Measurements from ENCODE around the gene ITPRIP.
A peak's percentile ranks its signal among the peaks of the same experiment; 100 is the strongest.

The ITPRIP gene

DNA sequence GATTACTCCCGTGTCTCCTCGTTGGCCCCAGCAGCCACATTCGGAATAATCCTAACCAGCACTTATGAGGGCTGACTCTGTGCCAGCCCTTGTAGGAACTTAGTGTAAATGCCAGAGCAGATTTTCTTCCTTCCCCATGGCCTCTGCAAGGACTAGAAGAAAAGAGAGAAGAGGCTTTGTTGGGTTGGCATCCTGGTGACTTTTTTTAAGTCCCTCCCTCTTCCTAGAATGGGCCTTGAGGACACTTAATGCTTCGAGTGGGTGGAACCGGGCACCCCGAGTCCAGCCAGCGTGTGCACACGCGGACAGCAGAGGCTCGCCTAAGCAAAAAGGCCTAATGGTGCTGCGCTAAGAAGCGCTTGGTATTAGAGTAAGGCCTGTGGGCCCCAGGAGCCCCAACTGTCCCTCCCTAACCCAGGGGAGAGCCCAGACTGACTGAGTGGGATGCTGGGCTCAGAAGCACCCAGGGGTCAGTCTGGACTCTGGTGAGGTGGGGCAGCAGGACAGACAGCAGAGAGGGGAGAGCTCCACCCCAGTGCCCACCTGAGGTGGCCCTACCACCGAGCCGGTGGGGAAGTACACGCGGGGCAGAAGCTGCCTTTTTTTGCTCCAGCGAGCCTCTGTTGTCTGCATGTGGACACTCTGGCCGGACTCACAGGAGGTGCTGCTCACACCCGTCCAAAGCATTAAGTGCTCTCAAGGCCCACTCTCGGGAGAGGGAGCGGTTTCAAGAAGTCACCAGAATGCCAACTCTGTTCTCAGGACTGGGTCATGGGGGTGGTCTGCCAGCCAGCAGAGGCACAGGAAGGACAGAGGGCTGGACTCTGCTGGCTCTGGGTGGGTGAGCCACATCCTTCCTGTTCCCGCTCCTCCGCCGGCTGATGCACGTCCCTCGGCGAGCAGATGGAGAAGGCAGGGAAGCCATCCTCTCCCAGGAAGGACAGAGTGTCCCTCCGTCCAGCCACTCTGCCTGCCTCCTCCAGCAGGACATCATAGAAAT, 12.5 kb downstream of the ITPRIP start:
- DNase-seq (ENCODE audit: low read depth) = no peak

DNA sequence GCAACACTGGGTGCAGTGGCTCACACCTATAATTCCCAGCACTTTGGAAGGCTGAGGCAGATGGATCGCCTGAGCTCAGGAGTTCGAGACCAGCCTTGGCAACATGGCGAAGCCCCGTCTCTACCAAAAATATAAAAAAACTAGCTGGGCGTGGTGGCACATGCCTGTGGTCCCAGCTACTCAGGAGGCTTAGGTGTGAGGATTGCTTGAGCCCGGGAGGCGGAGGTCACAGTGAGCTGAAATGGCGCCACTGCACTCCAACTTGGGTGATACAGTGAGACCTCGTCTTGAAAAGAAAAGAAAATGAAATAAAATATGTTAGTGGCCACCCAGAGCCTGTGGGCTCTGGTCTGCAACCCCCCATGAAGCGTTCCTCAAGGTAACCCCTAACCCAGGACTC, 13.3 kb downstream of the ITPRIP start:
- no peak for DNase-seq (ENCODE audit: low read depth)

DNA sequence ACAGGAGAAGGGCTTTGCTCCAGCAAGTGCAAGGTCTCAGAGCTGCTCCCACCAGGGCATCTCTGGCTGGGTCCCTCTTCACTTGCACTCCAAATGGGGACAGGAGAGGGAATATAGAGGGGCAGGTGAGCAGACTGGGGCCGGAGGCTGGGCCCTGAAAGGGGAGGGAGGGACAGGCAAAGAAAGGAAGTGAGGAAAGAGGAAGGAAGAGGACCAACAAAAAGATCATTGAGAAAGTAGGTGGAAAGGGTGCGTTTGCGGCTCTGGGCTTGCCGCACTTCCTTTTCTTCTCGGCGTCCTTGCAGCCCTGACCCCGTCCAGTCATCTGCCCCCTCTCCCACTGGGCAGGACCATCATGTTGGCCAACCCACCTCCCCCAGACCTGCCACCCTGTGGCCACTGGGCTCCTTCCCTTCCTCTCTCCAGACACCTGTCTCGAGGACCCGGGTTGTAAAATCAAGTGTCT, 14.0 kb downstream of the ITPRIP start:
- no peak for DNase-seq (ENCODE audit: low read depth)

DNA sequence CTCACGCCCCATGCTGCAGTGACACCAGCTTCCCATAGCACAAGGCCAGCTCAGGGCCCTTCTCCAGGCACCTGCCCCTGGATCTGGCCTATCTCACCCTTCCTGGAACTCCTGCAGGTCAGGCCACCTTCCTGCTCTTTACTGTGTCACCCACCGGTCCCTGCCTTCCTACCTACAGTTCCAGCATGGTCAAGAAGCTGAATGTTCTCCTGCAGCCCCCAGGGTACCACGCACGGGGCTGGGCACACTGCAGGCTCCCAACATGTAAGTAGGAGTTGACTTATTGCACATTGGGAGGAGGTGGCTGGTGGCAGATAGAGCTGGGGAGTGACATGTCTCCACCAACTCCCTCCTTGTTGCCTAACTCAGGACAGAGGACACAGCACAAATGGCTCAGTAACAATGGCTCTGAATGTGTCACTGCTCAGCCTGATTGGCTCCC, 14.5 kb downstream of the ITPRIP start:
- no peak for DNase-seq (ENCODE audit: low read depth)

DNA sequence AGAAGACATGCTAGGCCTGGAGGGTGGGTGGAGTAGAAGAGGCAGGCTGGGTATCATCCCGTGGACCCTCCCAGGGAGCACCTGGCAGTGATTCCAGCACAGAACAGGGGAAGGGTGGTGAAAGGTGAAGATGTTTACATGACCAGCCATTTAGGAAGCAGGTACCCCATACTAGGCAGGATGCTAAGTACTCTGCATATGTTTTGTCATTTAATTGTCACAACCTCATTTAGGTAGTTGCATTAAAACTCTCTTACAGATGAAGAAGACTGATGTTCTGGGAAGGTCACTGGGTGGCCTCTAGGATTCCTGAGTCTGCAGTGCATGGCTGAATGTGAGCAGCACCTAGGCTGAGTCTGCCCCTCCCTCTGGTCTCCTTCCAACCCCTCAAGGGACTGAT, 15.2 kb downstream of the ITPRIP start:
- DNase-seq (ENCODE audit: low read depth) = no peak

DNA sequence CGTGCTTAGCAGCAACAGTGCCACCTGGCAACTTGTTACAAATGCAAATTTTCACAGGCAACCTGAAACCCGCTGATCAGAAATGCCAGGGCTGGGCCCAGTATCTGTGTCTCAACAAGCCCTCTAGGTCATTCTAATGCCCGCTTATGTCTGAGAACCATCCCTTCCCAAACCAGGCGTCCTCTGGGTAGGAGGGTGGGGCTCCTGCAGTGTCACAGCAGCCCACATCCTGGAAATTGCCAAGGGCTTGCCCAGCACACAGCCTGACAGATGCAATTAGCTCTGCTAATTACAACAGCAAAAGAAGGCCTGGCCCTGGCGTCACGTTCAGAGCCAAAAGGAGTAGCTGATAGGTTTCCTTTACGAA, 15.9 kb downstream of the ITPRIP start:
- no peak for DNase-seq (ENCODE audit: low read depth)

DNA sequence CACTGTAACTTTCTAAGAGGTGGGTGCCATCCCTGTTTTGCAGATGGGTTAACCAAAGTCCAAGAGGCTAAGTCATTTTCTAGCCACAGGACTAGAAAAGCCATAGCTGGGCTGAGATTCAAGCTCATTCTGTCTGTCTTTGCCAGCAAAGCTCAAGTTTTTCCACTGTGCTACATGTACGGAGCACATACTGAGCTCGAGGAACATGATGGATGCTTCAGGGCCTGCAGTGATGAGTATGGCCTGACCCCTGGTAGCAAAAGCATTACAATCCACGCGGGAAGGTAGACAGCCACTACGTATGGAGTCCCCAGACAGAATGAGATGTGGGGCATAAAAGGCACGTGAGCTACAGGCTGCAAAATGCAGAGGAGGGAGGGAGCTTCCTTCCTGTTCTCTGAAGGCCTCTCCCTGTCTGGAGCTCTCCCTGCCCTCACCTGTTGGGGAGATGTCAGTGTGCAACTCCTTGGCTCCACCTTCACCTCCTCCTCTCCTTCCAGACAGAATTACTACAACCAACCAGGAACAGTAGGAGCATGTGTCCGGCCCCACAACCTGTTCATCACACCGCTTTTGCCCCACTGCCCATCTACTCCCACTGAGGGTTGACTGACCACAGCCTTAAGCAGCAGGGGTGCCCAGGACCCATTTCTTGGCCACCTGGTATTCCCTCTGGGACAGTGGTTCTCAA, 16.4 kb downstream of the ITPRIP start:
- no peak for DNase-seq (ENCODE audit: low read depth)

DNA sequence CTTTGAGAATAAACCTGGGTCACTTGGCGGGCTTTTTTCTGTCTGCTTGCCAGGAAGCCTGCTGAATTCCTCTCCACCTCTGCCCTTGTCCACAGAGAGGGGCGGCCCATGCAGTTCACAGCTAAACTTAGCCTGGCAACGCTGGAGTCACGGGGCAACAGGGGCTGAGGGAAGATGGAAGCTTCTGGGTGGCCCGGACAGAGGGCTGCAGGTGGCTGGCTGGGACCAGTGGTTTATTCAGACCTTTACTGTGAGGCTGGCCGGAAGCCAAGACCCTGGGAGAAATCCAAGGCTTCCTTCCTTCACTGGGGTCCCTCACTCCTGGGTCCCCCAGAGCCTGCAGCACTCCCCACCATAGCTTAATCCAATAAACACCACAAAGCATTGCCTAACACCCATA, 17.0 kb downstream of the ITPRIP start:
- no peak for DNase-seq (ENCODE audit: low read depth)

DNA sequence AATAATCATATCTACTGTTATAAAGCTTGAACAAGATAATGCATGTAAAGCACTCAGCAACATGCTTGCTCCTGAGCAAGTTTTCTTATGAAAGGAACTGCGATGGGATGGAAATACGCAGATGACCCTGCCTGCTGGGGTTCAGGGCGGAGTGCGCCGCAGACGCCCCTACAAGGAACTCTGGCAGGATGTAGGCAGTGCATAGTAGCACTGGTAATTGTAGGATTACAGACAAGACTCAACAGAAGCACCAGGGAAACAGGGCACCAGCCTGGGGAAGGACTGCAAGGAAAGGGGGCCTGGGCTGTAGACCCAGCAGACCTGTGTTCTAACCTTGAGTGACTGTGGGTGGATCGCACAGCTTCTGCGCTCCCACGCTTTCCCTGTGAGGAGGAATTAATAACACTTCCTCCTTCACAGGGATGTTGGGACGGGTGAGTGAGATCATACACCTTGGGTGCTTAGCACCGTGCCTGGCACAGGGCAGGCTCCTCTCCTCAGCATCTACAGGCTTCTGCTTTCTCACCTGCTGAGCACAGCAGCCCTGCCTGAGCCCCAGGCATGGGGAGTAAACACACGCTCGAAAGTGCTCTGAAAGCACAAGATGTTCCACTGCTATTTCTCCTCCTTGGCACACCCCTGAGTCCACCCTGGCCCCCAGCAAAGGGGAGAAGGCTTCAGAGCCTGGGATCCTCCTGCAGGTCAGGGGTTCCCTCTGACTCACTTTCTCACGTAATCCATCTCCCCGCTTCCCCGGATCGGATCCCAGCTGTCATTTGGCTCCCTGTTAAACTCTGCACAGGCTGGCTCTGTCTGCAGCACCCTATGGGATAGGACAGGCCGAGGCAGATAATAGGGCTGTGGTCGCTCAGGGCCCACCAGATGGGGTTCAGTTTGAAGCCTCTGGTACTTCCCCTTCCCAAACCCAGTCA, 19.2 kb downstream of the ITPRIP start:
- DNase-seq (ENCODE audit: low read depth) = peak; percentile 82

DNA sequence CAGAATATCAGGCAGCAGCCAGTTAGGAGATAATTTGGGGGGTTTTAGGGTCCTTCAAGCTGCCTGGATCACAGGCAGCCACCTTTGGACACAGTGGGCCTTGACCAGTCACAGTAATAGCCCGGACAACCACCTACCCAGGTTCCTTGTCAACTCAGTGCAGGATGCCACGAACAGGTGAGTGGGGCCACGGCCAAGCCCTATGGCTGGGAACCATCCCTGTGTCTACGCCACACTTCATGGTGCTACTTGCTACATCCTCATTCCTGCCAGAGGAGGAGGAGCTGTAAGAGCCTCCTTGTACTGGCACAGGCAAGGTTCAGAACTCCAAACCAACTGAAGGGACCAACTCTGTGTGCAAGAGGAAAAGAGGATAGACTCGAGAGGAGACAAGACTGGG, 19.9 kb downstream of the ITPRIP start:
- no peak for DNase-seq (ENCODE audit: low read depth)

DNA sequence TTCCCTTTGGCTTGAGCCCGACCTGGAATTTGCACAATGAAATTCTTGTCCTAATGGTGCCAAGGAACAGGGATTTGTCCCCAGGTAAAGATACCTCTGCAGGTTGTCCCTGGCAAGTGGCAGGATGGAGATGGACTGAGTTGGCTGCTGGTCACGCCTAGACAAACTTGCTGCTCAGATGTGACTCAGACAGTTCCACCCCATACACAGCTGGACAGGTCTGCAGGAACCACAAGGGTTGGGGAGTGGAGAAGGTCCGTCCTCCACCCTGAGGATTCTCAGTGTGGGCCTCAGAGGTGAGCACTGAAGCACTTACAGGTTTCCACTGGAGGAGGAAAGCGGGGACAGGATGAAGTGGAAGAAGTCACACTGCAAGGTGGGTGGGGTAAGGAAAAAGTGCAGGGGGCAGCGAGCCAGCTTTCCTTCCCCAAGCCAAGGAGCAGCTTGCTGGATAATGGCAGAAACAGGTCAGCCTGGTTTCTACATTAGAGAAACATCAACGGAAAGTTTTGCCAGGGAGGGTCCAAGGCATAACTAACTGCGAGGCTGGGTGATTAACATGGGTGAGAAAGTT, 20.5 kb downstream of the ITPRIP start:
- DNase-seq (ENCODE audit: low read depth) = no peak

DNA sequence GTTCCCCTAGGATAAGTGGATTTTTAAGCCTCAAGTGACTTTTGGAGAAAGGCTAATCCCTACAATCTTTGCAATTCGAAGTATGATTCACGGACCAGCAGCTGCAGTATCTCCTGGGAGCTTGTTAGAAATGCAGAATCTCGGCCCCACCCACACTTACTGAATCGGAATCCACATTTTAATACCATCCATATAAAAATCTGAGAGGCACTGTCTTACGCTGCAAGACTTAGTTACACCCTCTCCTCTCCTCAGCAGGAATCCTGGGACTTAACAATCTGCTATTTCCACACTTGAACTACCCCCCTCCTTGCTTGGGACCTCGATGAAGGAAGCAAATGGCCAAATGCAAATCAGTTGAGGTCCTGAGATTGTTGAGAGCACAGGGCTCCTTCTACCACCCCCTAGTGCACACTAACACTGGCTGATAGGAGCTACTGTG, 21.0 kb downstream of the ITPRIP start:
- peak; percentile 85 for DNase-seq (ENCODE audit: low read depth)

DNA sequence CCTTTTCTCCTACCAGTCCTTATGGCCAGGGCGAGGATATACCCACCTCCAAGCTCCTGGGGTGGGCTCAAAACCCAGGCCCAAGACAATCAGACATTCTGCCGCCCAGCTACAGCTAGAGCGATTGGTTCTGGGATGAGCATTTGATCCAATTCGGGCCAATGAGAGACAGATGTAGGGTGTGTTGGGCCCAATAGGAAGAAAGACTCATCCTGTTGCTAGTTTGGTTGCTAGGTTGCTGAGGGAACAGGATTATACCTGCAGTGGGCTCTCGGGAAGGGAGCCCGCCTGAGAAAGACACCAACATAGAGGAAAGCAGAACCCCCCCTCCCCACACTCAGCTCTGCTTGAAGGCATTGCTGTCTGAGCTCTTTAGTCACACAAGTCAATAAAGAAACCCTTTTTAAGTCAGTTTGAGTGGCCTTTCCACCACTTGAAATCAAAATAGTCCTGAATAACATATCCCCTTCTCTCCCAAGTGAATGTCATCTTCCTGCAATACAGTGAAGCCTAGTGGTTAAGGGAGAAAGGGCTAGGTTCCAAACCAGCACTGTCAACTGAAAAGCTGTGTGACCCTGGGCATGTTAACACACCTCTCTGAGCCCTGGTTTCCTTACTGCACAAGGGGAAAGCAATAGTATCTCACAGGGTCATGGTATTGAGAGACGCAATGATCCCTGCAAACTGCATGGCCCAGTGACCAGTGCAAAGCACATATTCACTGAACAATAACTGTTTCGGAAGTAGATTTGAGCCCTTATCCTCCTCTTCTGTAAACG, 21.8 kb downstream of the ITPRIP start:
- DNase-seq (ENCODE audit: low read depth) = no peak

DNA sequence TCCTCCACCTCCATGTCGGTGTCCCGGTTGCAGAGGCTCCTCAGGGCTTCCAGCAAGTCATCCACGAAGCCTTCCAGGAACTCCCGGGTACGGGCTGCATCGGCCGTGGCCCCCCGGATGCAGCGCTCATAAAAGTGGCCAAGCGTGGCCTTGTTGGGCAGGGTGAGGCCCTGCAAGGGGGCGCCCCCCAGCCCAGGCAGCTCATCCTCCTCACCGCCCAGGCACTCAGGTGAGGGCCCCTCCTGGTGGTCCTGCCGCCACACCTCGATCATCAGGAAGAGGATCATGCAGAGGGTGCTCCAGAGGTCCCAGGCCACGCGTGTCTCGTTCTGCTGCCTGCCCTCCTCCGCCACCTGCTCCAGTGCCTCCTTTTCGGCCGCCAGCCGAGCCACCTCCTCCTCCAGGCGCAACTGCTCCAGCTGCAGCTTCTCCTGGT, 22.8 kb downstream of the ITPRIP start:
- DNase-seq (ENCODE audit: low read depth) = no peak

DNA sequence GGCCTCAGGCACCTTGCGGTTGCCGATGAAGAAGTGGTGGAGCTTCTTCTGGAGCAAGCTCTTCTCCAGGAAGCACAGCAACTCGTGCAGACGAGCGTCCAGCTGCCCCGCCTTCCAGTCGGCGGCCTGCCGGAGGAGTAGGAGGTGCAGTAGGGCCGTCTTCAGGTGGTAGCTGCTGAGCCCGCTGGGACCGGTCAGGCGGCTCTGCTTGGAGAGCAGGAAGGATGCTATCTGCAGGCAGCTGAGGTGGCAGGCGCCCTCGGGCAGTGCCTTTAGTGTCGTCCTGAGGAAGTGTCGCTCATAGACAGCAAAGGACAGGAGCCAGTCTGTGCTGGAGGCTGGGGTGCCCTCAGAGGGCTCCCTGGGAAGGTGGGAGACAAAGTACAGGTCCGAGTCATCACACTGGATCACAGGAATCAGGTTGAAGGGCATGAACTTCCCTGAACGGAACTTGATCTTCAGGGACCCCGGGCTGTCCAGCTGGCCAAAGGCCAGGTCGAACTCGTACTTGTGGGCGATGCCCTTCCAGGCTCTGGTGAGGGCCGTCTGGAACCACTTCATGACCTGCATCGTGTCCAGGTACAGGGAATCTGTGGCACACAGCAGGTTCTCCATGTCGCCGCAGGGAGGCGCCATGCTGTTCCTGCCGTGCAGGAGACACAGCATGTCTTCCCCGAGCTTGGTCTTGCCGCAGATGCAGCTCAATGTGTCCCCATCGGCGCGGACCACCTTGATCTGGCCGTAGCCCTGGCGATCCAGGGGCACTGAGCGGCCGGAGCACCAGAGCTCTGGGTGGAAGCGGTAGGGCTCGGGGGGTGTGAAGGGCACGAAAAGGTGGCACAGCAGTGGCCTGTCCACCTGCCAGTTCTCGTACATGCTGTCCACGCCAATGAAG, 23.4 kb downstream of the ITPRIP start:
- no peak for DNase-seq (ENCODE audit: low read depth)

DNA sequence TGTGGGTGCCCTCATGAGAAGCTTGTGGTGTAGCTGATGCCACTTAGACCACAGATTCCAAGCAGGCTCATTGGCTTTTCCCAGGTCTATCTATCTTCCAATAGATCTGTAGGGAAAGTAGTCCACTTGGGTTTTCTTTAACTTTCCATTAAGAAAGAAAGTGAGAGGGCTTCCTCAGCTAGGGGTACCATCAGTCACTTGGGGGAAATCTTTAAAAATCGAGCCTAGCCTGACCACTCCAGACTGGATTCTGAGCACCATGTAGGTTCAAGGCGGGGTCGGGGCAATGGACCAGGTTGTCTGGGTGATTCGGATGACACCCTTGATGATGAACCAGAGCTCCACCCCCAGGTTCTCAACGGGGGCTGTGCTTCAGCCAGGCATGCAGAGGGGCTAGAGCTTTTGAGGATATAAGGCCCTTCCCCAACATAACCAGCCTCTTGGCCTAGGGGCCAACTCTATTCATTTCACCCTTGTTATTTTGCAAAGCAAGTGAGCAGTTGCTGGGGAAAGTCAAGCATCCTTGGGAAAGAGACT, 27.0 kb downstream of the ITPRIP start:
- DNase-seq (ENCODE audit: low read depth) = no peak

DNA sequence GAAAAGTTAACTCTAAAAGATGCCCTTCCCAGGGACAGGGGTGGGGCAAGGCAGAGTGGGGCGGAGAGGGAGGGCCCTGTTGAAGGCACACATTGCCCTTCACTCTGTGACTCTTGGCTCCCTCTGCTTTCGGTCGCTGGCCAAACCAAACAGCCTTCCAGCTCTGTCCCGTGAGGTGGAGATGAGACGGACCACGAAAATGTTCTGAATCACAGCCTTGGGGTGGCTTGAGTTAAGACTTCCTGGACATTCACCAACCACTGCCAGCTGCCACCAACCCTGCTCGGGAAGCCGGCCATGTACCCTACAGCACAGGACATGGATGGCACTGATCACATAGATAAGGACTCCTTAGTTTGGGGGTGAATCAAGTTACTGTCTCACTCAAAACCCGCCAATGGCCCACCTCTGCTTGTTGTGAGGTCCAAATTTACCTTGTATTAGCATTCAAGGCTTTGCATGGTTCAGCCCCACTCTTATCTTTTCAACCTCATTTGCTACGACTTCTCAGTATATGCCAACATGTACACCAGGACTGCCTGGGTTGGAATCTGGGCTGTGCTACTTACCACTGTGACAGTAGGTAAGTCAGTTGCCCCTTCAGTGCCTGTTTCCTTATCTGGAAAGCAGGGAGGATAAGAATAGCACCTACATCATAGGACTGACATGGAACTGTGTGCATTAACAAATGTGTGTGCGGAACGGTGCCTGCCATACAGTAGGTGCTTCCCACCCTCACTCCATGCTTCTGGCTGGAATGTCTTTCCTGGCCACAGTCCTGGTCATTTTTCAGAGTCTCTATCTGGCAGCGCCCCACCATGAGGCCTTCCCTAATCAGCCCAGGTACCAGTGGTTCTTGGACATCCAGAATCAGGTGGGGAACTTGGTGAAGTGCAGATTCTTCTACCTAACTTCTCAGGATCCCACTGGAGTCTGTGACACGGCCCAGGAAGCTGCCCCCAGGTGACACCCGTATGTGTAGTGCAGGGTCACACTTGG, 28.0 kb downstream of the ITPRIP start:
- DNase-seq (ENCODE audit: low read depth) = peak; percentile 84

DNA sequence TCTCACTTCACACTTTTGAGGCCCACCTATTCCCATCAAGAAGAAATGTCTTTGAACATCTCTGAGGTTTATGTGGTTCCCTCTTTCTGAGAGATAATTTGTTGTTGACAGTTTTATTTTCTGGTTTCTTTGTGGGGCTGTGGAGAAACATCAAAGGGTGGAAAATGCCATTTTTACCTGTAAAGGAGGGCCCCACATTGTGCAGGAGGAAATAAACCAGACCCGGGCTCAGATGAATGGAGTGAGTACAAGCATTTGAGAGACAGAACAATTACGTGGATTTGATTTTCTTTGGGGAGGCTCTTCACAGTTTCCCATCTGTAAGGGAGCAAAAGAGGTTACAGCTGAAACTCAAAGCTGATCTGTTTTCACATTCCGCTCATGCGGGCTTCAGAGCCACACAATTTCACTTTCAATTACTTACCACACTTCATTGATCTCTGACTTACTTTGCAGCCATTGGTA, 29.8 kb downstream of the ITPRIP start:
- peak; percentile 14 for DNase-seq (ENCODE audit: low read depth)
